Trophoblast cell (in vitro differentiated cells and primary cell): ENCODE results near the gene LDLRAD1.

Experiments
- DNase-seq, 2 donors: peaks; one replicate each; pipeline ENCODE4 v3.0.0-alpha.2; 2016
- H2AFZ ChIP-seq: 2 replicates; pipeline ENCODE4 v1.6.1; 2013; ENCODE audit warnings: low read length, moderate library complexity, mild to moderate bottlenecking; ENCODE audit not compliant: insufficient read depth, poor library complexity
- H2AK5ac ChIP-seq: 2 replicates; pipeline ENCODE4 v1.6.1; 2013; ENCODE audit warnings: mild to moderate bottlenecking, low read length
- H2BK120ac ChIP-seq: 2 replicates; pipeline ENCODE4 v1.6.1; 2013; ENCODE audit warnings: low read length, mild to moderate bottlenecking, moderate library complexity; ENCODE audit not compliant: insufficient read depth, poor library complexity
- H2BK12ac ChIP-seq: 2 replicates; pipeline ENCODE4 v1.6.1; 2013; ENCODE audit warnings: mild to moderate bottlenecking, low read length, moderate library complexity
- H2BK5ac ChIP-seq: 2 replicates; pipeline ENCODE4 v1.6.1; 2013; ENCODE audit warnings: low read length, low read depth, moderate library complexity, mild to moderate bottlenecking; ENCODE audit not compliant: poor library complexity
- H3K14ac ChIP-seq: 2 replicates; pipeline ENCODE4 v1.6.1; 2013; ENCODE audit warnings: mild to moderate bottlenecking, low read length
- H3K18ac ChIP-seq: 2 replicates; pipeline ENCODE4 v1.6.1; 2013; ENCODE audit warnings: mild to moderate bottlenecking, low read length
- H3K23ac ChIP-seq: 2 replicates; pipeline ENCODE4 v1.6.1; 2013; ENCODE audit warnings: low read length
- H3K27ac ChIP-seq: 2 replicates; pipeline ENCODE4 v1.5.1; 2013; ENCODE audit warnings: low read depth, mild to moderate bottlenecking, inconsistent platforms, low read length, moderate library complexity
- H3K27me3 ChIP-seq: 2 replicates; pipeline ENCODE4 v1.6.1; 2013; ENCODE audit warnings: inconsistent platforms, mild to moderate bottlenecking, low read length, moderate library complexity; ENCODE audit not compliant: insufficient read depth
- H3K36me3 ChIP-seq, 2 experiments: 1 replicate in 1 of 2; 2 replicates in 1 of 2; pipeline ENCODE4 v1.6.1; 2013; ENCODE audit warnings: low read length in 2 of 2, mild to moderate bottlenecking in 2 of 2, moderate library complexity in 1 of 2; ENCODE audit not compliant: insufficient read depth in 2 of 2, control insufficient read depth in 1 of 2
- H3K4ac ChIP-seq: 2 replicates; pipeline ENCODE4 v1.6.1; 2013; ENCODE audit warnings: low read depth, mild to moderate bottlenecking, low read length, moderate library complexity
- H3K4me1 ChIP-seq, 2 experiments: 1 replicate in 1 of 2; 2 replicates in 1 of 2; pipeline ENCODE4 v1.6.1; 2013; ENCODE audit warnings: low read length in 2 of 2, mild to moderate bottlenecking in 2 of 2, moderate library complexity in 1 of 2; ENCODE audit not compliant: insufficient read depth in 2 of 2, control insufficient read depth in 1 of 2
- H3K4me2 ChIP-seq: 2 replicates; pipeline ENCODE4 v1.6.1; 2013; ENCODE audit warnings: inconsistent platforms, mild to moderate bottlenecking, low read length, moderate library complexity
- H3K4me3 ChIP-seq: 2 replicates; pipeline ENCODE4 v1.5.1; 2013; ENCODE audit warnings: mild to moderate bottlenecking, low read depth, low read length, inconsistent platforms
- H3K79me1 ChIP-seq: one replicate; pipeline ENCODE4 v1.6.1; 2013; ENCODE audit warnings: low read length
- H3K79me2 ChIP-seq: 2 replicates; pipeline ENCODE4 v1.6.1; 2013; ENCODE audit warnings: low read length, mild to moderate bottlenecking; ENCODE audit not compliant: control insufficient read depth, insufficient read depth, poor library complexity
- H3K9ac ChIP-seq: 2 replicates; pipeline ENCODE4 v1.6.1; 2013; ENCODE audit warnings: mild to moderate bottlenecking, low read length
- H3K9me3 ChIP-seq: 2 replicates; pipeline ENCODE4 v1.6.1; 2013; ENCODE audit warnings: low read depth, mild to moderate bottlenecking, control low read depth, inconsistent platforms, low read length; ENCODE audit not compliant: insufficient read depth
- H4K12ac ChIP-seq: 2 replicates; pipeline ENCODE4 v1.6.1; 2013; ENCODE audit warnings: low read depth, mild to moderate bottlenecking, low read length, moderate library complexity
- H4K8ac ChIP-seq: 2 replicates; pipeline ENCODE4 v1.6.1; 2013; ENCODE audit warnings: low read depth, mild to moderate bottlenecking, low read length, moderate library complexity
- H4K91ac ChIP-seq: one replicate; pipeline ENCODE4 v1.6.1; 2013; ENCODE audit warnings: low read depth, mild to moderate bottlenecking, low read length, moderate library complexity
- WGBS: extraction: QIAGEN DNeasy Blood & Tissue Kit; methylation state at CpG from one replicate; pipeline ENCODE4 v1.1.7; 2013; ENCODE audit warnings: missing lambda C conversion rate; ENCODE audit not compliant: insufficient read length, insufficient coverage; ENCODE audit errors: extremely low coverage; 5-methylcytosine and 5-hydroxymethylcytosine counted together

The LDLRAD1 gene

DNA sequence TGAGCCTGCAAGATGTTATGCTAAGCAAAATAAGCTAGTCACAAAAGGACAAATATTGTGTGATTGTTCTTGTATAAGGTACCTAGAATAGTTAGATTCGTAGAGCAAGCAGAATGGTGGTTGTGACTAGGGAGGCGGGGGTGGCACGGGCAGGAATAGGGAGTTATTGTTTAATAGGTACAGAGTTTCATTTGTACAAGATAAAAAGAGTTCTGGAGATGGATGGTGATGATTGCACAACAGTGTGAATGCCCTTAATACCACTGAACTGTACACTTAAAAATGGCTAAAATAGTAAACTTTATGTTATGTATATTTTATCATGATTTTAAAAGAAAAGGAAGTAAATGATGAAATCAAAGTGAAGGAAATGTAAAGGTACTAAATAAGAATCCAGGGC, 51.2 kb downstream of the LDLRAD1 start:
- WGBS, result no CpG with 5 or more reads among the region's 3 CpGs
- H3K4me3 ChIP-seq, result no peak overlapping the region

DNA sequence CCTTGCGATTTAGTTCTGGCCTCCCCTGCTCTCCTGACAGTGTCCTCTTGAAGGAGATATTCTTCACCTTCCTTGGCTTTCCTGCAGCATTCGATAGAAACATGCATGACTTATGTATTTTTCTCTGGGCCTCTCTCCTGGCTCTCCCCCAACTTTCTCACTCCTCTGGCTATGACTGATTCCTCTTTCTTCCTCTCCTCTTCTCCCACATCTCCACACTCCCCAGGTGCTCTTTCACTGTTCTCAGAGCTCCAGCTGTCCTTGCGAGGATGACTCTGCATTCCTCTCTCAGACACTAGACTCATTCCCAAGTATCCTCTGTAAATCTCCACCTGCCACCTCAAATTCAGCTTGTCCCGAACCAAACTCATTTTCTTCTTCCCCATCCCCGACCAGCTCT, 53.9 kb downstream of the LDLRAD1 start:
- Histone ChIP-seq H3K79me2 (no peaks in the 10 kb centered on the region), H4K12ac (no peak overlapping the region), H3K23ac (no peak overlapping the region), H3K18ac (no peak overlapping the region), H2BK5ac (no peak overlapping the region), H4K8ac (no peak overlapping the region), H4K91ac (no peak overlapping the region), H3K36me3 (peaks cover 16 to 42% of the 10 kb centered on the region in 2 experiments), H3K79me1 (no peaks in the 10 kb centered on the region), H3K14ac (no peak overlapping the region), H3K4ac (no peak overlapping the region), H3K27me3 (no peaks in the 10 kb centered on the region), H2BK12ac (no peak overlapping the region), H3K27ac (no peak overlapping the region), H3K4me3 (no peak overlapping the region), H2BK120ac (no peak overlapping the region), H3K9me3 (no peaks in the 10 kb centered on the region), H3K9ac (no peak overlapping the region), H3K4me2 (no peak overlapping the region), H2AK5ac (no peak overlapping the region), H2AFZ (no peak overlapping the region), H3K4me1 (no peaks in the 10 kb centered on the region)
- 100% methylated on average over 2 of the region's 5 CpGs for WGBS
- DNase-seq, result no peak

More for the DNA sequence above, 51.2 kb downstream of the LDLRAD1 start:
- Histone ChIP-seq H3K27ac (no peak overlapping the region), H2AFZ (no peak overlapping the region), H4K8ac (no peak overlapping the region), H2BK5ac (no peak overlapping the region), H3K23ac (no peak overlapping the region), H3K79me2 (no peaks in the 10 kb centered on the region), H2BK12ac (no peak overlapping the region), H3K4ac (no peak overlapping the region), H3K9ac (no peak overlapping the region), H3K4me1 (no peaks in the 10 kb centered on the region), H3K27me3 (no peaks in the 10 kb centered on the region), H3K36me3 (peaks cover 22 to 35% of the 10 kb centered on the region in 2 experiments), H2BK120ac (no peak overlapping the region), H3K9me3 (no peaks in the 10 kb centered on the region), H3K18ac (no peak overlapping the region), H4K91ac (no peak overlapping the region), H2AK5ac (no peak overlapping the region), H3K4me2 (no peak overlapping the region), H4K12ac (no peak overlapping the region), H3K79me1 (no peaks in the 10 kb centered on the region), H3K14ac (no peak overlapping the region)
- no peak for DNase-seq

DNA sequence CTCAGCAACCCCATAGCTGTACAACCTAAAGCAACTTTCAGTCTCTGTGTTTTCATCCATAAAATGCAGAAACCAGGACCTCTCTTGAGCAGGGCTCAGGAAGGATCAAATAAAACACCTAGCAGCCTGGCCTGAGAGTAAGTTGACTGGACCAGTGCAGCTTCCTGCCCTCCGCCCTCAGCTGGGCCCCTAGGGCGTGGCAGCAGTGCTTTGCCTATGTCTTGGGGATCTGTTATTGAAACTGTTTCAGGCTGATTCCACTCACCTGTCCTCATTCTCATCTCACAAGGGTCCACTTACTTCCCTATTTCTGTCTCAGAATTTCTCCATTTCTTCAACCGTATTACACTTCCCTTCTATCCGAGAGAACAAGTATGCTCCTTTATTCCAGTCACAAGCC, 54.5 kb downstream of the LDLRAD1 start:
- H3K9ac ChIP-seq, result no peak overlapping the region
- H4K12ac ChIP-seq, result no peak overlapping the region
- H3K4me2 ChIP-seq, result no peak overlapping the region
- H3K4me3 ChIP-seq, result no peak overlapping the region
- H2BK5ac ChIP-seq, result no peak overlapping the region
- no peak overlapping the region for H2BK12ac ChIP-seq
- H4K91ac ChIP-seq, result no peak overlapping the region
- no peak overlapping the region for H3K27ac ChIP-seq
- no peaks in the 10 kb centered on the region for H3K79me2 ChIP-seq
- no peak overlapping the region for H3K4ac ChIP-seq
- H2AK5ac ChIP-seq, result no peak overlapping the region
- no peak overlapping the region for H3K23ac ChIP-seq
- no peaks in the 10 kb centered on the region for H3K27me3 ChIP-seq
- H3K18ac ChIP-seq, result no peak overlapping the region
- H3K4me1 ChIP-seq, result no peaks in the 10 kb centered on the region
- peaks cover 16 to 42% of the 10 kb centered on the region in 2 experiments for H3K36me3 ChIP-seq
- no peak overlapping the region for H2AFZ ChIP-seq
- H2BK120ac ChIP-seq, result no peak overlapping the region
- no peak for DNase-seq
- no peak overlapping the region for H3K14ac ChIP-seq
- 100% methylated on average over 2 of the region's 4 CpGs for WGBS
- H3K79me1 ChIP-seq, result no peaks in the 10 kb centered on the region
- H4K8ac ChIP-seq, result no peak overlapping the region
- H3K9me3 ChIP-seq, result no peaks in the 10 kb centered on the region

DNA sequence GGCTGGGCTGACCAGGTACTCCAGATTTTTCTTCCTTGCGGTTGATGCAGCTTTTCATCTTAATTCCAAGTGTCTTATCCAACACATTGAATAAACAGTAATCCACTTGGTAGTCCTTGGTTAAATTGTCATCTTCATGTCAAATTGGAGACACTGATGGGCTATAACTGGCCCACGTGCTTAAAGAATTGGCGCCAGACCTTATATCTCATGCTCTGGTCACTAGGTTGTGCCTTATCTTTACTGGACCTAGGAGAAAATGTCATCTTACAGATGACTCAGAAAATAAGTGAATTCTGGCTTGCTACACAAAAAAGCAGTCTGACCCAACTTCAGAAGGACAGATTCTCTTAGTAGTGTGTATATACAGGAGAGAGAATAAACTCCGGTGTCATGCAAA, 55.6 kb downstream of the LDLRAD1 start:
- no peaks in the 10 kb centered on the region for H3K9me3 ChIP-seq
- H3K36me3 ChIP-seq, result peaks cover 14 to 40% of the 10 kb centered on the region in 2 experiments
- H3K4me1 ChIP-seq, result peaks cover 0 to 1% of the 10 kb centered on the region in 2 experiments
- H3K79me1 ChIP-seq, result no peaks in the 10 kb centered on the region
- H2AFZ ChIP-seq, result no peak overlapping the region
- WGBS, result no CpG with 5 or more reads among the region's 4 CpGs
- H2BK12ac ChIP-seq, result no peak overlapping the region
- H2AK5ac ChIP-seq, result no peak overlapping the region
- H3K14ac ChIP-seq, result no peak overlapping the region
- no peak overlapping the region for H2BK5ac ChIP-seq
- no peak overlapping the region for H3K18ac ChIP-seq
- no peak overlapping the region for H3K23ac ChIP-seq
- no peak overlapping the region for H3K27ac ChIP-seq
- H3K9ac ChIP-seq, result no peak overlapping the region
- H3K4me3 ChIP-seq, result no peak overlapping the region
- no peak overlapping the region for H4K8ac ChIP-seq
- H4K12ac ChIP-seq, result no peak overlapping the region
- no peak overlapping the region for H3K4me2 ChIP-seq
- no peak for DNase-seq
- no peak overlapping the region for H3K4ac ChIP-seq
- H3K27me3 ChIP-seq, result no peaks in the 10 kb centered on the region
- no peak overlapping the region for H4K91ac ChIP-seq
- H2BK120ac ChIP-seq, result no peak overlapping the region
- no peaks in the 10 kb centered on the region for H3K79me2 ChIP-seq
